IMR-90 (cell line): Measurements from ENCODE around the gene NMS.

Experiments used
- CEBPB ChIP-seq: IDR thresholded peaks from 2 replicates; pipeline ENCODE4 v1.6.1; 2012; ENCODE audit warnings: low read depth, low read length, improper control_type of control experiment
- FOS ChIP-seq: fragments of 150-350 bp; IDR thresholded peaks from 2 replicates; pipeline ENCODE4 v1.6.1; 2016; ENCODE audit warnings: low read depth, low read length
- MAZ ChIP-seq: IDR thresholded peaks from 2 replicates; pipeline ENCODE4 v1.6.1; 2012; ENCODE audit warnings: low read depth, mild to moderate bottlenecking, low read length, improper control_type of control experiment, moderate library complexity, borderline replicate concordance
- NFE2L2 ChIP-seq: fragments of 150-350 bp; IDR thresholded peaks from 2 replicates; pipeline ENCODE4 v1.6.1; 2016; ENCODE audit warnings: low read depth, mild to moderate bottlenecking, low read length
- POLR2A ChIP-seq: IDR thresholded peaks from 2 replicates; pipeline ENCODE4 v1.6.1; 2012; ENCODE audit warnings: mild to moderate bottlenecking, low read depth, low read length
- RAD21 ChIP-seq: IDR thresholded peaks from 2 replicates; pipeline ENCODE4 v1.6.1; 2012; ENCODE audit warnings: low read length, improper control_type of control experiment
- SMC3 ChIP-seq: fragments of 150-350 bp; IDR thresholded peaks from 2 replicates; pipeline ENCODE4 v1.6.1; 2016; ENCODE audit warnings: low read depth, mild to moderate bottlenecking, antibody characterized with exemption, low read length, moderate library complexity
- TF ChIP-seq, protein P1 (sequence below): fragments of 150-350 bp; IDR thresholded peaks from 2 replicates; pipeline ENCODE4 v1.6.1; 2017; ENCODE audit warnings: mild to moderate bottlenecking, antibody characterized with exemption, low read length, low read depth
- TF ChIP-seq, protein P2 (sequence below): conservative IDR thresholded peaks from 2 replicates; pipeline ENCODE4 v1.5.1; 2012; ENCODE audit warnings: mild to moderate bottlenecking, low read depth, low read length, improper control_type of control experiment

DNA sequence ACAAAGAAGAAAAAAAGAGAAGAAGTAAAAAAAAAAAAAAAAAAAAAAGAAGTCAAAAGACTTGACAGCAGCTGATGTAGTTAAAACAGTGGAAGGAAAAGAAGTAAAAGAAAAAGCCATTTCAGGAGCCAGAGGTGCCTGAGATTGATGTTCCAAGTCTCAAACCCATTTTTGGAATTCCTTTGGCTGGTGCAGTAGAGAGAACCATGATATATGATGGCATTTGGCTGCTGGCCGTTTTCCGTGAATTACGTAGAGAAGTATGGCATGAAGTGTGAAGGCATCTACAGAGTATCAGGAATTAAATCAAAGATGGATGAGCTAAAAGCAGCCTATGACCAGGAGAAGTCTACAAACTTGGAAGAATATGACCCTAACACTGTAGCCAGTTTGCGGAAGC is 45.2 kb upstream of the NMS start:
- TF ChIP-seq CEBPB: no peak
- no peak for TF ChIP-seq POLR2A
- TF ChIP-seq, protein P1, sequence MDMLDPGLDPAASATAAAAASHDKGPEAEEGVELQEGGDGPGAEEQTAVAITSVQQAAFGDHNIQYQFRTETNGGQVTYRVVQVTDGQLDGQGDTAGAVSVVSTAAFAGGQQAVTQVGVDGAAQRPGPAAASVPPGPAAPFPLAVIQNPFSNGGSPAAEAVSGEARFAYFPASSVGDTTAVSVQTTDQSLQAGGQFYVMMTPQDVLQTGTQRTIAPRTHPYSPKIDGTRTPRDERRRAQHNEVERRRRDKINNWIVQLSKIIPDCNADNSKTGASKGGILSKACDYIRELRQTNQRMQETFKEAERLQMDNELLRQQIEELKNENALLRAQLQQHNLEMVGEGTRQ: no peak
- TF ChIP-seq, protein P2, sequence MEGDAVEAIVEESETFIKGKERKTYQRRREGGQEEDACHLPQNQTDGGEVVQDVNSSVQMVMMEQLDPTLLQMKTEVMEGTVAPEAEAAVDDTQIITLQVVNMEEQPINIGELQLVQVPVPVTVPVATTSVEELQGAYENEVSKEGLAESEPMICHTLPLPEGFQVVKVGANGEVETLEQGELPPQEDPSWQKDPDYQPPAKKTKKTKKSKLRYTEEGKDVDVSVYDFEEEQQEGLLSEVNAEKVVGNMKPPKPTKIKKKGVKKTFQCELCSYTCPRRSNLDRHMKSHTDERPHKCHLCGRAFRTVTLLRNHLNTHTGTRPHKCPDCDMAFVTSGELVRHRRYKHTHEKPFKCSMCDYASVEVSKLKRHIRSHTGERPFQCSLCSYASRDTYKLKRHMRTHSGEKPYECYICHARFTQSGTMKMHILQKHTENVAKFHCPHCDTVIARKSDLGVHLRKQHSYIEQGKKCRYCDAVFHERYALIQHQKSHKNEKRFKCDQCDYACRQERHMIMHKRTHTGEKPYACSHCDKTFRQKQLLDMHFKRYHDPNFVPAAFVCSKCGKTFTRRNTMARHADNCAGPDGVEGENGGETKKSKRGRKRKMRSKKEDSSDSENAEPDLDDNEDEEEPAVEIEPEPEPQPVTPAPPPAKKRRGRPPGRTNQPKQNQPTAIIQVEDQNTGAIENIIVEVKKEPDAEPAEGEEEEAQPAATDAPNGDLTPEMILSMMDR: no peak
- no peak for TF ChIP-seq MAZ
- TF ChIP-seq RAD21: no peak
- no peak for TF ChIP-seq SMC3
- no peak for TF ChIP-seq NFE2L2
- TF ChIP-seq FOS: no peak
